ENCODE results near the gene SFXN5.

DNA sequence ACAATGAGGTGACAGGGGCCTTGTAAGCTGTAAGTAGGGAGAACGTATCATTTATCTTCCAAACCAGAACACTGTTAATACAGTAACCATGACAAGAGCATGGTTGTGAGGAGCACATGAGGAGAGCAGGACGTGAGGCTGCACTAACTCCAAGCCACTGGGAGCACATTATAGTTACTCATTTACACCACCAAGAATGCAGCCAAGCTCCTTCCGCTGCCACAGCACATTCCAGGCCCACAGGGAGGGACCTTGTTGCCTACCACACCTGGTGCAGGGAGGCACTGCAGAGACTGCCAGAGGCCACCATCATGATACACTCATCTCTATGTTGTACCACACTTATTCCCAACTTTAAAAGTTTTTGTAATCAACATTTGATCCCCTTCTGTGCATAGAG, 13.5 kb upstream of the SFXN5 start:
- no peak for TF ChIP-seq TAF1 (IDR thresholded peaks at IDR 0.05; ENCODE audit: low read depth)
- TF ChIP-seq, protein P1, sequence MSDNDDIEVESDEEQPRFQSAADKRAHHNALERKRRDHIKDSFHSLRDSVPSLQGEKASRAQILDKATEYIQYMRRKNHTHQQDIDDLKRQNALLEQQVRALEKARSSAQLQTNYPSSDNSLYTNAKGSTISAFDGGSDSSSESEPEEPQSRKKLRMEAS (IDR thresholded peaks at IDR 0.05), result no peak
- no peak for TF ChIP-seq RAD21 (IDR thresholded peaks at IDR 0.05; ENCODE audit: low read depth)
- no peak for TF ChIP-seq TCF12 (IDR thresholded peaks at IDR 0.05; ENCODE audit: low read depth)
- TF ChIP-seq EP300 (IDR thresholded peaks at IDR 0.05; ENCODE audit: borderline replicate concordance), result no peak
- TF ChIP-seq TEAD4 (IDR thresholded peaks at IDR 0.05), result no peak
- TF ChIP-seq, protein P2, sequence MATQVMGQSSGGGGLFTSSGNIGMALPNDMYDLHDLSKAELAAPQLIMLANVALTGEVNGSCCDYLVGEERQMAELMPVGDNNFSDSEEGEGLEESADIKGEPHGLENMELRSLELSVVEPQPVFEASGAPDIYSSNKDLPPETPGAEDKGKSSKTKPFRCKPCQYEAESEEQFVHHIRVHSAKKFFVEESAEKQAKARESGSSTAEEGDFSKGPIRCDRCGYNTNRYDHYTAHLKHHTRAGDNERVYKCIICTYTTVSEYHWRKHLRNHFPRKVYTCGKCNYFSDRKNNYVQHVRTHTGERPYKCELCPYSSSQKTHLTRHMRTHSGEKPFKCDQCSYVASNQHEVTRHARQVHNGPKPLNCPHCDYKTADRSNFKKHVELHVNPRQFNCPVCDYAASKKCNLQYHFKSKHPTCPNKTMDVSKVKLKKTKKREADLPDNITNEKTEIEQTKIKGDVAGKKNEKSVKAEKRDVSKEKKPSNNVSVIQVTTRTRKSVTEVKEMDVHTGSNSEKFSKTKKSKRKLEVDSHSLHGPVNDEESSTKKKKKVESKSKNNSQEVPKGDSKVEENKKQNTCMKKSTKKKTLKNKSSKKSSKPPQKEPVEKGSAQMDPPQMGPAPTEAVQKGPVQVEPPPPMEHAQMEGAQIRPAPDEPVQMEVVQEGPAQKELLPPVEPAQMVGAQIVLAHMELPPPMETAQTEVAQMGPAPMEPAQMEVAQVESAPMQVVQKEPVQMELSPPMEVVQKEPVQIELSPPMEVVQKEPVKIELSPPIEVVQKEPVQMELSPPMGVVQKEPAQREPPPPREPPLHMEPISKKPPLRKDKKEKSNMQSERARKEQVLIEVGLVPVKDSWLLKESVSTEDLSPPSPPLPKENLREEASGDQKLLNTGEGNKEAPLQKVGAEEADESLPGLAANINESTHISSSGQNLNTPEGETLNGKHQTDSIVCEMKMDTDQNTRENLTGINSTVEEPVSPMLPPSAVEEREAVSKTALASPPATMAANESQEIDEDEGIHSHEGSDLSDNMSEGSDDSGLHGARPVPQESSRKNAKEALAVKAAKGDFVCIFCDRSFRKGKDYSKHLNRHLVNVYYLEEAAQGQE (IDR thresholded peaks at IDR 0.05; ENCODE audit: low read depth), result no peak
- TF ChIP-seq EGR1 (IDR thresholded peaks at IDR 0.05), result no peak
- TF ChIP-seq NFIC (IDR thresholded peaks at IDR 0.05), result no peak
- TF ChIP-seq YY1 (IDR thresholded peaks at IDR 0.05; ENCODE audit: low read depth), result no peak
- TF ChIP-seq, protein P3, sequence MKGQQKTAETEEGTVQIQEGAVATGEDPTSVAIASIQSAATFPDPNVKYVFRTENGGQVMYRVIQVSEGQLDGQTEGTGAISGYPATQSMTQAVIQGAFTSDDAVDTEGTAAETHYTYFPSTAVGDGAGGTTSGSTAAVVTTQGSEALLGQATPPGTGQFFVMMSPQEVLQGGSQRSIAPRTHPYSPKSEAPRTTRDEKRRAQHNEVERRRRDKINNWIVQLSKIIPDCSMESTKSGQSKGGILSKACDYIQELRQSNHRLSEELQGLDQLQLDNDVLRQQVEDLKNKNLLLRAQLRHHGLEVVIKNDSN (IDR thresholded peaks at IDR 0.05), result no peak
